ENCODE data around the gene BAK1. TPM values are rescaled to one million over a fixed set of nuclear protein-coding genes. Genes with fewer than 3 reads are reported as not detected.

Gene BAK1
- total RNA-seq, 6 donors from 2014 or later, result 9.2 to 23.5 (median 13.7) TPM

GRCh38 chr6:33604941-33605854 is 25.1 kb upstream of the BAK1 start:
- no peak for DNase-seq
- ATAC-seq (ENCODE audit: low FRiP score in 2 of 2), result no peak
- no peak for TF ChIP-seq CTCF (IDR thresholded peaks at IDR 0.05)
- no peak for TF ChIP-seq POLR2AphosphoS5 (IDR thresholded peaks at IDR 0.05)
- TF ChIP-seq EP300 (IDR thresholded peaks at IDR 0.05), result no peak
- no peak for TF ChIP-seq POLR2A (IDR thresholded peaks at IDR 0.05)
- Histone ChIP-seq H3K27me3 (no peaks in the 10 kb centered on the region), H3K4me1 (peaks cover 7 to 22% (median 10%) of the 10 kb centered on the region in 4 donors), H3K27ac (no peak overlapping the region), H3K4me3 (no peak overlapping the region), H3K36me3 (no peaks in the 10 kb centered on the region), H3K9me3 (no peaks in the 10 kb centered on the region)
- WGBS, 2 donors, result 84 to 88% methylated on average over 4 of the region's 4 CpGs

GRCh38 chr6:33602180-33602579 is 22.1 kb upstream of the BAK1 start:
- no peak for DNase-seq

GRCh38 chr6:33600761-33601160 is 20.7 kb upstream of the BAK1 start:
- H3K4me1 ChIP-seq, result peaks cover 0 to 3% (median 0%) of the 10 kb centered on the region in 4 donors
- H3K27ac ChIP-seq, result no peak overlapping the region
- WGBS, 2 donors, result 88 to 93% methylated on average over 5 to 6 of the region's 6 CpGs
- no peaks in the 10 kb centered on the region for H3K36me3 ChIP-seq
- ATAC-seq (ENCODE audit: low FRiP score in 2 of 2) (no peak), DNase-seq (no peak)
- H3K9me3 ChIP-seq, result no peaks in the 10 kb centered on the region
- TF ChIP-seq EP300 (IDR thresholded peaks at IDR 0.05) (no peak), CTCF (IDR thresholded peaks at IDR 0.05) (no peak), POLR2A (IDR thresholded peaks at IDR 0.05) (no peak), POLR2AphosphoS5 (IDR thresholded peaks at IDR 0.05) (no peak)
- H3K4me3 ChIP-seq, result no peak overlapping the region
- H3K27me3 ChIP-seq, result no peaks in the 10 kb centered on the region

More at GRCh38 chr6:33602180-33602579, 22.1 kb upstream of the BAK1 start:
- H3K27ac ChIP-seq, result no peak overlapping the region
- H3K27me3 ChIP-seq, result no peaks in the 10 kb centered on the region
- no peaks in the 10 kb centered on the region for H3K9me3 ChIP-seq
- H3K4me1 ChIP-seq, result peaks cover 0 to 3% (median 0%) of the 10 kb centered on the region in 4 donors
- WGBS, 2 donors, result 25 to 48% methylated on average over 2 of the region's 2 CpGs
- no peak overlapping the region for H3K4me3 ChIP-seq
- H3K36me3 ChIP-seq, result no peaks in the 10 kb centered on the region
- no peak for ATAC-seq (ENCODE audit: low FRiP score in 2 of 2)
- TF ChIP-seq POLR2A (IDR thresholded peaks at IDR 0.05) (no peak), EP300 (IDR thresholded peaks at IDR 0.05) (no peak), CTCF (IDR thresholded peaks at IDR 0.05) (no peak), POLR2AphosphoS5 (IDR thresholded peaks at IDR 0.05) (no peak)

GRCh38 chr6:33599413-33599938 is 19.4 kb upstream of the BAK1 start:
- Histone ChIP-seq H3K4me3 (no peak overlapping the region), H3K27me3 (no peaks in the 10 kb centered on the region), H3K36me3 (no peaks in the 10 kb centered on the region), H3K27ac (no peak overlapping the region), H3K9me3 (no peaks in the 10 kb centered on the region), H3K4me1 (peaks cover 0 to 3% (median 0%) of the 10 kb centered on the region in 4 donors)
- WGBS, 2 donors, result 57 to 72% methylated on average over 9 of the region's 9 CpGs
- DNase-seq (no peak), ATAC-seq (ENCODE audit: low FRiP score in 2 of 2) (no peak)
- TF ChIP-seq CTCF (IDR thresholded peaks at IDR 0.05) (no peak), POLR2A (IDR thresholded peaks at IDR 0.05) (no peak), POLR2AphosphoS5 (IDR thresholded peaks at IDR 0.05) (no peak), EP300 (IDR thresholded peaks at IDR 0.05) (no peak)

All from upper lobe of left lung (tissue), 6 donors.